ENCODE measurements around the gene MOGAT2.

The MOGAT2 gene

GRCh38 chr11:75760243-75760642, 42.6 kb downstream of the MOGAT2 start:
- DNase-seq, result no peak

- no peak for DNase-seq
Observed at GRCh38 chr11:75760710-75761493, 43.3 kb downstream of the MOGAT2 start.

- no peak for DNase-seq
Observed at GRCh38 chr11:75762158-75762557, 44.5 kb downstream of the MOGAT2 start.

GRCh38 chr11:75762885-75763284, 45.2 kb downstream of the MOGAT2 start:
- no peak for DNase-seq

DNA sequence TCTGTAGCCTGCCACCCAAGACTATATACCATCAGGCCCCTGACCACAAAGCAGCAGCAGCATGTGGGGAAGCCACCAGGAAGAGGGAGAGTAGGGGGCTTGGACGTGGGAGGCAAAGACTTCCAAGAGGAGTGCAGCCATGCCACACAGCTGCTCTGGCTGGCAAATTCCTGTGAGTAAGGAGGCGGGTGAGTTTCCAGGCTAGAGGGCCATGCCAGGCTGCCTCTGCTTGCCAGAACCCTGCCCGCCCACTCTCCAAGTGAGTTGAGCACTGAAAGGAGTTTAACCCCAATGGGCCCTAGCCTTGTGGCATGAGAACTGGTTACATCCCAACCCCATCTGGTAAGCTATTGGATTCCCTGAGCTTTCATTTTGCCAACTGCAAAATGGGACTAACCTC, 46.2 kb downstream of the MOGAT2 start:
- no peak for DNase-seq

- DNase-seq, result no peak
Observed at GRCh38 chr11:75765116-75765515, 47.5 kb downstream of the MOGAT2 start.

- DNase-seq, result peak; percentile 21
Observed at GRCh38 chr11:75766443-75767227, 49.0 kb downstream of the MOGAT2 start.

GRCh38 chr11:75767228-75767572, 49.6 kb downstream of the MOGAT2 start:
- DNase-seq, result no peak

GRCh38 chr11:75767793-75768111, 50.1 kb downstream of the MOGAT2 start:
- no peak for DNase-seq

GRCh38 chr11:75768112-75768908, 50.7 kb downstream of the MOGAT2 start, which contains the start of gene DGAT2:
DGAT2 (plus strand) TSS chr11:75768778; CDS start chr11:75768992, 214 bp downstream.
- DNase-seq, result peak; percentile 80

- no peak for DNase-seq
Observed at GRCh38 chr11:75768909-75769771, 51.5 kb downstream of the MOGAT2 start.

- DNase-seq, result no peak
Observed at GRCh38 chr11:75770102-75770501, 52.5 kb downstream of the MOGAT2 start.

DNA sequence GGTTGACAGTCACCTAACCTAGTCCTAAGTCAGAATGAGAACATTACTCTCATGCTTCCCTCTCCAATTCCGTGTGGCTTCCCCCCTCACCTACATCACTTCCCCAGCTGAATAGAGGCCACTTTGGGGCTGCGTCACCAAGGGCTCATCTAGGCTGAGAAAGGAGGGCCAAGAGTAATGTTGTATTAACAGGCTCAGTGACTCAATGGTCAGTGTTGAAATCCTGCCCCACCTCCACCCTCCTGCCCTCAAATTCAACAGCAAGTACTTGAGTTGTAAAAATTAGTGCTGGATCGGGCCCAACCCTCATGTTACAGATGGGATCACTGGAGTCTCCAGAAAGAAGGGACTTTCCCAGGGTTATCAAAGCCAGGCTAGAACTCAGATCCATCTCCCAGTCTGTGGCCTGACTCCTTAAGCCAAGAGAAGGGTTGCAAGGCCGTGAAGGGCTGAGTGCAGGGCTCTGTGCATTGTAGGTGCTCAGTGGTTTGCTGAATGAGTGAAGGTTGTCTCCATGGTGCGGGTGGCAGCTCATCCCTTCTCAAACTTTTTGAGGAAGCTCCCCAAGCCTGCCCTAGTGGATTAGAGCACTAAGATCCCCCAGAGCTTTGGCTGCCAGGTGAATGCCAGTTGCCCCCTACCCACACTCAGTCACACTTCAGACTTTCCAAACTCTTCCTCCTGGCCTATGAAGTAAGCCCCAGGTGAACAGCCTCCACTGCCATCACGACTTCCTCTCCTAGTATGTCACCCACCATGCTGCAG, 54.2 kb downstream of the MOGAT2 start:
- no peak for DNase-seq

DNA sequence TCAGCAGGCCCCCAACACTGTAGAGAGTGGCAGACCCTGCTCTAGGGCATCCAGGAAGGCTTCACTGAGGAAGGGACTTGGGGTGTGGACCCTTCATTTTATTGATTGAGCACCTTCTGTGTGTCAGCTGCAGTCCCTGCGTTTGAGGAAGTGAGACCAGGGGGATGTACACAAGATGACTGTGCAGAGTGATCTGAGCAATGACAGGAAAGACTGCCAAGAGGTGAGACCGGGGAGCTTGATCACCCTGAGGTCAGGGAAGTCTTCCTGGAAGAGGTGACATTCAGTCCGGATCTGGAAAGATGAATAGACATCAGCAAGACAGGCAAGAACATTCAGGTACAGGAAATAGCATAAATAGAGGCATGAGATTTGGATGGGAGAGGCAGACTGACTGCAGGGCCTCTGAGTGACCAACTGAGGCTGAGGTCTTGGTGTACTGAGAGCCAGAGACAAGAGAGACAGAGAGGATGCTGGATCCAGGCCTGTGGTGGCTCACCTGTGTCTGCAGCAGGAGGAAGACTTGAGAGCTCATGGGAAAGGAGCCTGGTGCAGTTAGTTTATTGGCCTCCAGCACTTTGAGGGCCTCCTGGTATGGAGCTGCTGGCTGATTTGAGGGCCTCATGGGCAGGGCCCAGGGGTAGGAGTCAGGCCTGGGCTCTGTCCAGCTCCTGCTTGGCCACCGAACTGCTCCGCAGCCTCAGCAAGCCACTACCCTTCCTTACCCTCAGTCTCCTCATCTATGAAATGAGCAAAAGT, 56.1 kb downstream of the MOGAT2 start:
- peak; percentile 80 for DNase-seq

DNA sequence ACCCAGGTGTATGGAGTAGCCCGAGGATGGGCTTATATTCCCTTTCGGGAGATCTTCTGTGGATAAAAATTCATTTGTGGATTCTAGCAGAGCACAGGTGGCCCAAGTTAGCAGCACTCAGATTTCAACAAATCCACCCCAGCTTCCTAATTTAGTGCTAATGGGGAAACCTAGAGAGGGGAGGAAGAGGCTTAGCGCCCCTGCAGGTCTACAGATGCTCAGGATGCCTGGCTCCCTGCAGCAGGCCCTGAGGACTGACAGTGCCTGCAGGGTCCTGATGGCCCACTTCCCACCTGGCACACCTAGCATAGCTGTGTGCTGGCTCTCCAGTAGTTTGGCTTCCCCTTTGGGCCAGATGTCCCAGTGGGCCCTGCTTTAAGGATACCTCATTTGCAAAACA, 57.4 kb downstream of the MOGAT2 start:
- DNase-seq, result no peak

GRCh38 chr11:75776546-75776945, 58.9 kb downstream of the MOGAT2 start:
- no peak for DNase-seq

DNA sequence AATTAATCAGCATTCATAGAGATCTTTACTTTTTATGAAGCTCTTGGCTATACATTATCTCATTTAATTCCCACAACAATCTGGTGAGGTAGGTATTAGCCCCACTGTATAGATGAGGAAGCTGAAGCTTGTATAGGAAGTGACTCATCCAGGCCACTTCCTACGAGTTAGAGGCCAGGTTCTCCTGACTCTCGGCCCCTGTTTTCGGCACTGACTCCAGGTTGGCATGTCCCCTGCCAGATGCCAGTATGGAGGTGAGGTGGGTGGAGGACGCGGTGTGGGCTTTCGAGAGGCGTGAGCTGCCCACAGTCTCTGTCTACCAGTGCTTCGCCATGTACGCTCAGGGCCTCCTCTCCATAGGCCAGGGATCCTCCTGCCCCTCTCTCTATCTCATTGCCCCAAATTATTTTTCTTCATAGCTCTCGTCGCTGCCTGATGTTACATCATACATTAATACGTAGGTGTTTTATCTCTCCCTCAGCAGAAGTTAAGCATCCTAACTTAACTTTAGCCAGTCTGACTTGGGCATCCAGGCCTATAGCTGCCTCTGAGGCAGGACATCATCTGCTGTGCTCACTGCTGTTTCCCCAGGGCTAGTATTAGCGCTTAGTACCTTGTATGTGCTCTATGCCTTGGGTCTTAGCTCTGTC, 59.9 kb downstream of the MOGAT2 start:
- DNase-seq, result peak; percentile 49

- DNase-seq, result no peak
Observed at GRCh38 chr11:75778962-75779361, 61.3 kb downstream of the MOGAT2 start.

DNA sequence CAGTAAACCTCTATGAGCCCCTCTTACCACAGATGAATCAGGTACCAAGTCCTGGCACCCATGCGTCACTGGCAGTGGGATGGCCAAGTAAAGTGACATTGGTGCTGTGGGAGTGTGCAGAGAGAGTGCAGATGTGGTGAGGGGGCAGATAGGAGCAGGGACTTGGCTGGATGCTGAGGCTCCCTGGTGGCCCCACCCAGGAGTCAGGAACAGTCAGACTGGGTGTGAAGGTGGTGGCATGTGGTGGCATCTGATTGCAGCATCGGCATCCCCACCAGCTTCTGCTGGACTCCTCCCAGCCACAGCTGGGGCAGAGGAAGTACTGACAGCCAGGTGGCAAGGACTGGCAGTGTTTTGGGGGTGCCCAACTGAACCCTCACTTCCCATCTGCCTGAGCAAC, 62.3 kb downstream of the MOGAT2 start:
- DNase-seq, result peak; percentile 7

DNA sequence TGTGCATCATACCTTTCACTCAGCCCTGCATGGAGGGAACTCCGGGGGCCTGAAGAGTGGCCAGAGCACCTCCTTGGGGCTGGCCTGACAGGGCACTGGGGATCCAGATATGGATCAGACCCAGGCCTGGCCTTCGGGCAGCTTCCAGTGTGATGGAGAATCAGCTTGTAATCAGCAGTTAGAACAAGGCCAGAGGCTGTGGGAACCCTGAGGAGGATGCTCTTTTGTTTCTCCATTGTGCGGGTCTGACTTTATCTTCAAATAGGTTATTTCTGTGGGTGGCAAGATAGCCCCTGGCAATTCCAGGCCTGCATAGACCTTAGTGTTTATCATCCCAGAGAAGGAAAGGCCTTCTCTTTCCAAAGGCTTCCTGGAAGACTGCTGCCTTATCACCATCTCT, 63.2 kb downstream of the MOGAT2 start:
- no peak for DNase-seq

GRCh38 chr11:75781296-75781695, 63.7 kb downstream of the MOGAT2 start:
- no peak for DNase-seq
